AG09309 (cell line): ENCODE results near the gene SMAD3.

Experiments used
- DNase-seq: peaks from one replicate; pipeline ENCODE4 v3.0.0-alpha.2; 2010; ENCODE audit warnings: low read depth
- H3K4me3 ChIP-seq: 2 replicates; pipeline ENCODE4 v1.5.1; 2011; ENCODE audit warnings: mild to moderate bottlenecking, low read depth, low read length, moderate library complexity; ENCODE audit not compliant: control insufficient read depth
- TF ChIP-seq, protein P1 (sequence below): IDR thresholded peaks from 2 replicates; pipeline ENCODE4 v1.5.1; 2011; ENCODE audit warnings: mild to moderate bottlenecking, low read depth, low read length, inconsistent platforms; ENCODE audit not compliant: insufficient read depth, control insufficient read depth; ENCODE audit errors: missing control alignments

The SMAD3 gene

DNA sequence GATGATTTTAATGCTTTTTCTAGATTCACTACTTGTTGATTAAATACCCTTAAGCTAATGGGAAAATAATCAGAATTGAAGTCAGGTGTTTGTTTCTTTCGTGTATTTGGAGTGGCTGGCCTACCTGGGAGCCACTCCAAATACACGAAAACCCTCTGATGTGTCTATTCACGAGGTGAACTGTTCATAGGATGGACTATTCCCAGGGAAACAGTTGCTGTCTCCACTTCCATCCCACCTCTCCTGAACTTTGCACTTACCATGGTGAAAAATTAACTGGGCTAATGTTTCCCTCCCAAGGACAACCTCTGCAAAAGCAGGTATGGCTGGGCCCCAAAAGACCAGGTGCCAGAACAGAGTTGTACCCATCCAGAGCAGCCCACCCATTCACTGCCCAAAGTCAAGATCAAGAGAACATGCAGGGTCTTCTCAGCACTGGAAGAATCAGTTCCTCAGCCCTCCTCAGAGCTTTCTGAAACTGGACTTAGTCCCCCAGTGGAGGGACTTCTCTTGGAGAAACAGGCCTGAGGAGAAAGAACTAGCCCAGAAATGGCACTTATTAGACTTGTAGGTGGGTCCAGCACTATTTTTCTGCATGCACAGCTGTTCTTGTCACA is 2.9 kb upstream of the SMAD3 start:
- TF ChIP-seq, protein P1, sequence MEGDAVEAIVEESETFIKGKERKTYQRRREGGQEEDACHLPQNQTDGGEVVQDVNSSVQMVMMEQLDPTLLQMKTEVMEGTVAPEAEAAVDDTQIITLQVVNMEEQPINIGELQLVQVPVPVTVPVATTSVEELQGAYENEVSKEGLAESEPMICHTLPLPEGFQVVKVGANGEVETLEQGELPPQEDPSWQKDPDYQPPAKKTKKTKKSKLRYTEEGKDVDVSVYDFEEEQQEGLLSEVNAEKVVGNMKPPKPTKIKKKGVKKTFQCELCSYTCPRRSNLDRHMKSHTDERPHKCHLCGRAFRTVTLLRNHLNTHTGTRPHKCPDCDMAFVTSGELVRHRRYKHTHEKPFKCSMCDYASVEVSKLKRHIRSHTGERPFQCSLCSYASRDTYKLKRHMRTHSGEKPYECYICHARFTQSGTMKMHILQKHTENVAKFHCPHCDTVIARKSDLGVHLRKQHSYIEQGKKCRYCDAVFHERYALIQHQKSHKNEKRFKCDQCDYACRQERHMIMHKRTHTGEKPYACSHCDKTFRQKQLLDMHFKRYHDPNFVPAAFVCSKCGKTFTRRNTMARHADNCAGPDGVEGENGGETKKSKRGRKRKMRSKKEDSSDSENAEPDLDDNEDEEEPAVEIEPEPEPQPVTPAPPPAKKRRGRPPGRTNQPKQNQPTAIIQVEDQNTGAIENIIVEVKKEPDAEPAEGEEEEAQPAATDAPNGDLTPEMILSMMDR: no peak
- DNase-seq: no peak
- no peak overlapping the region for H3K4me3 ChIP-seq

DNA sequence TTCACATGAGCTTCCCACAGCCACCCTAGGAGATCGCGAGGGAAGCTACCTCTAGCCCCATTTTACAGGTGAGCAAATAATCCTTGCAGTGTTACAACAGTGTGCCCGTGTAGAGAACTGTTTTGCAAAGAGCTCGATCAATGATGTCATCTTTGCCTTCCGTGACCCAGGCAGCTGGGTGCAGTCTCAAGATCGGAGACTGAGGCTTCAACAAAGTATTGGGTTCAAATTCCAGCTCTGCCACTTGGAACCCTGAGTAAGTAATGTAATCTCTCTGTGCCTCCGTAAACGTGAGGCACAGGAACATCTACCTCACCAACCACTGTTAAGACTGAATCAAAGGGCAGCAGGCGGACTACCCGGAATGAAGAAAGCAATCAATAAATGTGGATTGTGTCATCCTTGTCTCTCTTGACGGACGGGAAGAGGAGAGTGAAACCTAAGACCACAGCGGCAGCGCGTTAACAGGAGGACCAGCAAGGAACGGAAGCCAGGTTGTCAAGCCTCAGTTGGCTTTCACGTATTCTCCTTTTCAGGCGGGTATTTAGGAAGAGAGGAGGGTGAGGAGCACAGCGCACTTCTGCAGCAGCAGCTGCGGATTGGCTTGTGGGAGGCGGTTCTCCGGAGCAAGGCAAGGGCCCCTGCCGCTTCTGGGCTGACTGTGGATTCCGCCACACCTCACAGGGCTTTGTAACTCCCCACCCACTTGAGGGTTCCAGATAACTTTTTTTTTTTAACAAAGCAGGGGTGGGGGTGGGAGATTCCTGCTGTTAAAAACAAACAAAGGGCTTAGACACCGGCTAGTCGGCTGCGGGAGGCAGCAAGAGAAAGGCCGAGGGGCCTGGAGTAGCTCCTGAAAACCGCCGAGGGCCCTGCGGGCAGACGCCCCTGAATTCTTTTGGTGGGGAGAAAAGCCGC is 1.5 kb upstream of the SMAD3 start:
- no peak for DNase-seq
- TF ChIP-seq, protein P1: no peak
- no peak overlapping the region for H3K4me3 ChIP-seq

DNA sequence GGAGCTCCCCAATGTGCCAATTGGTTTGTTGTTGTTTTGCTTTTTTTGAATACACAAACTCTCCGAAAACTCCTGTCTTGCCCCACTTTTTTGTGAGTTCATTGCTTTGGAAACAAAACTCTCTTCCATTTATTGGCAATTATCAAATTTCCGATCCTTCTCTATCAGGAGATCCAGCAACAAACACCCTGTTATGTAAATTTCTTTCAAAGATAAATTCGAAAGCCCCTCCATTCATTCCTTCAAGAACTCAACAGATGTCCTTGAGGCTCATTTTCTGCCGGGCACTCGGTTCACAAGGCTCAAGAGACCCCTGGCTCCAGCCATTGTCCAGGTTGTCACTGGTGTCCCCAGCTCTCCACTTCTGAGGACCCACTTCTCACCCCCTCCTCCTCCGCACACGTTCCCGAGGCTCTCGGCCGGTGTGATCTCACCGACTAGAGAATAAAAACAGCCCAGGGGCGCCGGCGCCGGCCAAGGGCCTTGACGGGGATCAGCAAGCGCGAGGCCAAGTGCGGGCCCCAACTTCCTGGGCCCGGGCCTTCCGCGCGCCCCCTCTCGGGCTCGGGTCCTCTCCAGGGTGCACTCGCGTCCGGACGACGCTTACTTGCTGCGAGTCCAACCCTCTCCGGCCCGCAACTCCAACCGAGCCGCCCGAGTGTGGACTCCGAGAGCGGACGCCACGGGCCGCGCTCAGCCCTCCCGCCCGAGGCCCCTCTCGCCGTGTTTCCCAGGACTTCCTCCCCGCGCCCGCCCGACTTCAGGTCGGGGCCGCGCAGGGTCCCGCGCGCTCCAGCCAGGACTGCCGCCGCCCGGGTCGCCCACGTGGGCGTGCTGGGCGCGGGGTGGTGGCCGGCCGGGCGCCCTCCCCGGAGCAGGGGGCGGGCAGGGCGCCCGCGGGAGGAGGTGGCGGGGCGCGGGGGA is 533 bp upstream of the SMAD3 start:
- no peak for DNase-seq
- TF ChIP-seq, protein P1: no peak
- H3K4me3 ChIP-seq: peak overlapping the region; percentile 47

DNA sequence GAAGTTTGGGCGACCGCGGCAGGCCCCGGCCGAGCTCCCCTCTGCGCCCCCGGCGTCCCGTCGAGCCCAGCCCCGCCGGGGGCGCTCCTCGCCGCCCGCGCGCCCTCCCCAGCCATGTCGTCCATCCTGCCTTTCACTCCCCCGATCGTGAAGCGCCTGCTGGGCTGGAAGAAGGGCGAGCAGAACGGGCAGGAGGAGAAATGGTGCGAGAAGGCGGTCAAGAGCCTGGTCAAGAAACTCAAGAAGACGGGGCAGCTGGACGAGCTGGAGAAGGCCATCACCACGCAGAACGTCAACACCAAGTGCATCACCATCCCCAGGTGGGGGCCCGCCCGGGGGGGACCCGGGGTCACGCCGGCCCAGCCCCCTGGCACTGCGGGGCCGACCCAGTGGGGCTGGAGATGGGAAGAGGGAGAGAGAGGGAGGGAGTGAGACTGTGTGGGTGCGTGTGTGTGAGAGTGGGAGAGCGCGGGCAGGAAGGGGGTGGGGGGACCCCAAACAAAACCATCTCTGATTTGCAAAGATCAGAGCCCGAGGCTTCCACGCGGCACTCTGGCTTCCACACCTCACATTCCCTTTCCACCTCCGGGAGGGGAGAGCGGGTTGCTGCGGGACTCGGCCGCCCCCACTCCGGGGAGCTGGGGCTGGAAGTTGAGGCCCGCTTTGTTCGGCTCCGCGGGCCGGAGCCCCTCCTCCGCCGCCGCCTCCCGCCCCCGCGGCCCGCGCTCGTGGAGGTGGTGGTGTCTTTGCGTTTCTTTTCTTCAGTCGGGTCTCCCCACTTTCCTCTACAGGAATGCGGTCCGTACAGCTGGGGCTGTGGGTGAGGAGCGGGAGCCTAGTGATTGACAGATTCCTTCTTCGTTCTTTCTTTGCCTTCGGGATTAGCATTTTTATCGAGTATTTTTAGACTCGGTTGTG is 898 bp downstream of the SMAD3 start:
- TF ChIP-seq, protein P1: no peak
- DNase-seq: no peak
- H3K4me3 ChIP-seq: peak overlapping the region; percentile 96

DNA sequence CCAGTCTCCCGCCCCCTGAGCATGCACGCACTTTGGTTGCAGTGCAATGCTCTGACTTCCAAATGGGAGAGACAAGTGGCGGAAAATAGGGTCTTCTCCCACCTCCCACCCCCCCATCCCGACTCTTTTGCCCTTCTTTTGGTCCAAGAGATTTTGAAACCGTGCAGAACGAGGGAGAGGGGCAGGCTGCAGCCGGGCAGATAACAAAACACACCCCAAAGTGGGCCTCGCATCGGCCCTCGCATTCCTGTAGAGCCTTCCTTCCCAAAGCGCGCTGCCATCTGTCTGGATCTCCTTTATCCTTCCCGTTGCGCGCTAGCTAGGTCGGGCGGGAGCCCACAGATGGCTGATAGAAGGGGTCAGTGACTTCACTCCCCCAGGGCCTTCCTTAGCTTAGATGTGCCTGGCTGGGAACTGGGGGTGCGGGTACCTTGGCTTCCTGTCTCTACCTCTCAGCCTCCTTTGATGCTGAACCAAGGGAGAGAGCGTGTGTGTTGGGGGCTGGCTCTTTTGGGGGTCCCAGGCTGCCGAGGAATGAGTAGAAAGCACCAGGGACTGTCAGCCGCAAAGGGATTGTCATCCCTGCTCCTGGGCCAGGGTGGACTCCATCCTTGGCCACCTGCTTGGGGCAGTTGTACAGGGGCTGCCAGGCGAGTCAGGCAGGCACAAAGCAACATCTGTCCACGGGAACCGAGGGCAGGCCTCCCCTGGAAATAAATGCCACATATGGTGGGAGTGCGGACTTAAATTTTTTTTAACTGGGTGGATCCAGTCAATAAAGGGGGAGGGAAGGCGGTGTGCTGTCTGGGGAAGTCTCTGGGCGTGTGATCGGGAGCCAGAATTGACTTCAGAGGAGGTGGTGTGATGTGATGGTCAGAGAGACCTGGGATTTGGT is 1.8 kb downstream of the SMAD3 start:
- H3K4me3 ChIP-seq: peak overlapping the region; percentile 96
- DNase-seq: no peak
- TF ChIP-seq, protein P1: no peak
